Gastrocnemius medialis (tissue), 4 donors: Measurements from ENCODE around the gene SMG6. TPM values are rescaled to one million over a fixed set of nuclear protein-coding genes. Genes with fewer than 3 reads are reported as not detected.
A peak's percentile ranks its signal among the peaks of the same experiment; 100 is the strongest.

Source experiments
- ATAC-seq, 2 donors: fragments of 150-250 bp; one replicate each; pipeline ENCODE4 v1.9.1; 2016
- DNase-seq, 2 donors: peaks; one replicate each; pipeline ENCODE4 v3.0.0-alpha.2; 2019
- H3K27ac ChIP-seq, 4 donors: fragments of 200-600 bp; sonication (generic); 1 replicate in 1 of 4; 2 replicates in 3 of 4; pipeline ENCODE4 v1.5.1; 2016 to 2018; ENCODE audit warnings: mild to moderate bottlenecking in 2 of 4, moderate library complexity in 1 of 4
- H3K27me3 ChIP-seq, 3 donors: fragments of 200-600 bp; sonication (generic) in 2 of 3; 1 replicate in 1 of 3; 2 replicates in 2 of 3; pipeline versions ENCODE4 v1.5.1 to v1.6.0; 2016 to 2019; ENCODE audit warnings: mild to moderate bottlenecking in 1 of 3, moderate library complexity in 1 of 3
- H3K36me3 ChIP-seq, 2 donors: fragments of 200-600 bp; sonication (generic) in 1 of 2; one replicate each; pipeline ENCODE4 v1.5.1; 2017 to 2018
- H3K4me1 ChIP-seq, 2 donors: fragments of 200-600 bp; sonication (generic) in 1 of 2; one replicate each; pipeline ENCODE4 v1.5.1; 2016 to 2017; ENCODE audit warnings: mild to moderate bottlenecking in 2 of 2
- H3K4me3 ChIP-seq, 4 donors: fragments of 200-600 bp; sonication (generic) in 3 of 4; 1 replicate in 1 of 4; 2 replicates in 3 of 4; pipeline ENCODE4 v1.5.1; 2016 to 2019; ENCODE audit warnings: mild to moderate bottlenecking in 2 of 4
- H3K9me3 ChIP-seq, 3 donors: fragments of 200-600 bp; sonication (generic) in 2 of 3; 1 replicate in 1 of 3; 2 replicates in 2 of 3; pipeline ENCODE4 v1.5.1; 2016 to 2019
- CTCF ChIP-seq, 5 experiments: fragments of 450-650 bp in 3 of 5; fragments of 200-600 bp in 2 of 5; sonication (generic) in 2 of 5; IDR thresholded peaks in 4 of 5; conservative IDR thresholded peaks in 1 of 5; 1 replicate in 4 of 5; 2 replicates in 1 of 5; pipeline ENCODE4 v1.5.1; 2016 to 2019; ENCODE audit warnings: antibody characterized with exemption in 5 of 5, mild to moderate bottlenecking in 3 of 5, moderate library complexity in 3 of 5
- POLR2A ChIP-seq, 2 donors: fragments of 450-650 bp; IDR thresholded peaks; one replicate each; pipeline ENCODE4 v1.6.1; 2017; ENCODE audit warnings: antibody characterized with exemption in 2 of 2, mild to moderate bottlenecking in 2 of 2, moderate library complexity in 2 of 2
- in situ Hi-C, 4 donors: fragments of 200-750 bp; cut with MboI; loops; one replicate each; pipeline versions ENCODE4 v1.15.0 to v1.8.0; 2017; ENCODE audit warnings: low sequenced_read_pairs in 4 of 4
- intact Hi-C: fragments of 100-400 bp; cut with DNase I; formaldehyde crosslinking; loops from one replicate; pipeline ENCODE4 v1.15.1; 2023; ENCODE audit warnings: low total_unique reads
- total RNA-seq, 4 donors: library from RNA; depleted of rRNA; stranded (reverse); fragments of >200 nt; gene quantifications; one replicate each; pipeline versions ENCODE4 v1.1.0 to v1.2.3, GENCODE V29; 2016

Gene SMG6
- total RNA-seq, 4 donors from 2014 or later, result 20.5 to 27.8 (median 23.0) TPM

GRCh38 chr17:2175294-2175628 lies 128.3 kb downstream of the SMG6 start:
- in situ Hi-C loops, result no loop called here
- Histone ChIP-seq H3K27ac (peak overlapping the region; percentile 59 to 81 (median 74)), H3K4me1 (peaks cover 83 to 84% of the 10 kb centered on the region in 2 donors)

GRCh38 chr17:2174468-2175293 lies 128.9 kb downstream of the SMG6 start:
- intact Hi-C loops (loop anchor here (5.0 to 10.0 kb wide), 2 partner anchors 52 to 90 kb away; no protein-coding TSS in a partner anchor), in situ Hi-C loops (no loop called here)
- ATAC-seq (peak; percentile 10 to 20), DNase-seq (peak; percentile 5 to 29)
- Histone ChIP-seq H3K9me3 (no peaks in the 10 kb centered on the region), H3K4me3 (no peak overlapping the region), H3K36me3 (no peaks in the 10 kb centered on the region), H3K4me1 (peaks cover 77 to 79% of the 10 kb centered on the region in 2 donors), H3K27me3 (no peaks in the 10 kb centered on the region), H3K27ac (peak overlapping the region; percentile 59 to 81 (median 74))
- no peak for TF ChIP-seq CTCF (IDR thresholded peaks at IDR 0.05 in 4 of 5, conservative IDR thresholded peaks at IDR 0.05 in 1 of 5)
- TF ChIP-seq POLR2A (IDR thresholded peaks at IDR 0.05), result no peak

More at GRCh38 chr17:2175294-2175628, 128.3 kb downstream of the SMG6 start:
- TF ChIP-seq CTCF (IDR thresholded peaks at IDR 0.05 in 4 of 5, conservative IDR thresholded peaks at IDR 0.05 in 1 of 5), result no peak
- TF ChIP-seq POLR2A (IDR thresholded peaks at IDR 0.05), result no peak
- Histone ChIP-seq H3K27me3 (no peaks in the 10 kb centered on the region), H3K36me3 (no peaks in the 10 kb centered on the region), H3K9me3 (no peaks in the 10 kb centered on the region), H3K4me3 (no peak overlapping the region)
- intact Hi-C loops, result loop anchor here (10.0 kb wide), 1 partner anchor 90 kb away; no protein-coding TSS in a partner anchor
- ATAC-seq (no peak), DNase-seq (no peak)

- no peak for TF ChIP-seq POLR2A (IDR thresholded peaks at IDR 0.05)
- TF ChIP-seq CTCF (IDR thresholded peaks at IDR 0.05 in 4 of 5, conservative IDR thresholded peaks at IDR 0.05 in 1 of 5), result no peak
- Histone ChIP-seq H3K9me3 (no peaks in the 10 kb centered on the region), H3K27me3 (no peaks in the 10 kb centered on the region), H3K27ac (peak overlapping the region; percentile 59 to 81 (median 74)), H3K4me1 (peaks cover 71 to 73% of the 10 kb centered on the region in 2 donors), H3K36me3 (no peaks in the 10 kb centered on the region), H3K4me3 (no peak overlapping the region)
- intact Hi-C loops, result loop anchor here (5.0 to 10.0 kb wide), 2 partner anchors 52 to 89 kb away; no protein-coding TSS in a partner anchor
- ATAC-seq (no peak), DNase-seq (no peak)
- in situ Hi-C loops, result no loop called here
These were observed 129.6 kb downstream of the SMG6 start for GRCh38 chr17:2174014-2174413.

- no peaks in the 10 kb centered on the region for H3K36me3 ChIP-seq
- no peak overlapping the region for H3K4me3 ChIP-seq
- no peaks in the 10 kb centered on the region for H3K9me3 ChIP-seq
- H3K4me1 ChIP-seq, result peaks cover 62% of the 10 kb centered on the region in 2 donors
- in situ Hi-C loops (no loop called here), intact Hi-C loops (loop anchor here (2.0 to 10.0 kb wide), 4 partner anchors 42 to 88 kb away; no protein-coding TSS in a partner anchor)
- peak overlapping the region; percentile 66 to 81 (median 80) for H3K27ac ChIP-seq
- no peaks in the 10 kb centered on the region for H3K27me3 ChIP-seq
- DNase-seq, result peak; percentile 11 to 49
- no peak for TF ChIP-seq CTCF (IDR thresholded peaks at IDR 0.05 in 4 of 5, conservative IDR thresholded peaks at IDR 0.05 in 1 of 5)
- no peak for TF ChIP-seq POLR2A (IDR thresholded peaks at IDR 0.05)
- peak; percentile 46 to 65 for ATAC-seq
These were observed 130.6 kb downstream of the SMG6 start for GRCh38 chr17:2172999-2173398.
